HG02763 (cell line): ENCODE results near the gene HSD17B11.
"Not testable (repeated sequence)": the region's sequence is repeated elsewhere in the genome, so short reads cannot be mapped to it uniquely, and the experiment has no call there.

Experiments
- ATAC-seq: cut with Tn5 transposase; IDR thresholded peaks from one replicate; pipeline ENCODE4 v1.9.1; 2021; ENCODE audit warnings: mild to moderate bottlenecking, moderate library complexity; ENCODE audit not compliant: unreplicated experiment

HSD17B11 gene

GRCh38 chr4:87390891-87391575, at the start of gene HSD17B11:
HSD17B11 (minus strand) TSS chr4:87391188; CDS start chr4:87391070, 118 bp downstream.
- ATAC-seq: peak; percentile 100

- no peak for ATAC-seq
Observed at GRCh38 chr4:87433342-87433741, 42.4 kb upstream of the HSD17B11 start.

- ATAC-seq: no peak
Observed at GRCh38 chr4:87430038-87430437, 39.0 kb upstream of the HSD17B11 start.

- no peak for ATAC-seq
Observed at GRCh38 chr4:87428979-87429378, 38.0 kb upstream of the HSD17B11 start.

- no peak for ATAC-seq
Observed at GRCh38 chr4:87427518-87427868, 36.5 kb upstream of the HSD17B11 start.

GRCh38 chr4:87426865-87427517, 36.0 kb upstream of the HSD17B11 start:
- no peak for ATAC-seq

GRCh38 chr4:87425711-87426110, 34.7 kb upstream of the HSD17B11 start:
- no peak for ATAC-seq

GRCh38 chr4:87424099-87424543, 33.1 kb upstream of the HSD17B11 start:
- not testable (repeated sequence) for ATAC-seq

- no peak for ATAC-seq
Observed at GRCh38 chr4:87423317-87424098, 32.5 kb upstream of the HSD17B11 start.

GRCh38 chr4:87422104-87423052, 31.4 kb upstream of the HSD17B11 start, which contains the start of gene NUDT9:
NUDT9 (plus strand) TSS chr4:87422573; CDS start chr4:87422906, 333 bp downstream.
- ATAC-seq: peak; percentile 82

- no peak for ATAC-seq
Observed at GRCh38 chr4:87420276-87420830, 29.4 kb upstream of the HSD17B11 start.

GRCh38 chr4:87419578-87420249, 28.7 kb upstream of the HSD17B11 start:
- ATAC-seq: no peak

GRCh38 chr4:87418410-87418809, 27.4 kb upstream of the HSD17B11 start:
- ATAC-seq: not testable (repeated sequence)

- no peak for ATAC-seq
Observed at GRCh38 chr4:87416965-87417364, 26.0 kb upstream of the HSD17B11 start.

GRCh38 chr4:87414816-87415215, 23.8 kb upstream of the HSD17B11 start:
- ATAC-seq: no peak

- no peak for ATAC-seq
Observed at GRCh38 chr4:87410679-87411078, 19.7 kb upstream of the HSD17B11 start.

GRCh38 chr4:87410157-87410556, 19.2 kb upstream of the HSD17B11 start:
- ATAC-seq: no peak

GRCh38 chr4:87409420-87409939, 18.5 kb upstream of the HSD17B11 start:
- no peak for ATAC-seq

- ATAC-seq: not testable (repeated sequence)
Observed at GRCh38 chr4:87406902-87407301, 15.9 kb upstream of the HSD17B11 start.
